ENCODE measurements around the gene GNPDA2.

DNA sequence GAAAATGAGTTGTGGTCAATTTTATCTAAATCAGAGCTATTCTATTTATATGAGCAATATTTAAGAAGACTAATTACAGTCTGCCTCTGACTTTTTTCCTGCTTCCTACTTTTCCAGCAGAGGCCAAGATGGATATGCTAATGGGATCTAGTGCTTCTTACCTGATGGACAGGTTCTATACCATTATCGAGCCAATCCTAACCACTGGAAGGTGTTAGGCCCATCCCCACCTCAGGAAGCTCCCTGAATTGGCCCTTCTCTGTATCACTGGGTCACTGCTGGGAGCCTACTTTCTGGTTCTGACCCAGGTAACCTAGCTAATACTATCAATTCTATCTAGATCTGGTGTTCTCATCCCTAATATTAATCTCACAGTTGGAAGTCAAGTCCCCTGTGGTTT is 74.4 kb downstream of the GNPDA2 start:
- no peak for TF ChIP-seq EZH2 (IDR thresholded peaks at IDR 0.05; ENCODE audit: insufficient read depth, poor library complexity, severe bottlenecking)
- no peak for TF ChIP-seq EZH2phosphoT487 (IDR thresholded peaks at IDR 0.05; ENCODE audit: insufficient read depth, low read depth)
